HG02943 (cell line): ENCODE measurements around the gene ZRANB3.
"Not testable (repeated sequence)": the region's sequence is repeated elsewhere in the genome, so short reads cannot be mapped to it uniquely, and the experiment has no call there.

Experiments
- ATAC-seq: cut with Tn5 transposase; IDR thresholded peaks from one replicate; pipeline ENCODE4 v1.9.1; 2021; ENCODE audit warnings: mild to moderate bottlenecking, low read depth, moderate library complexity; ENCODE audit not compliant: unreplicated experiment

Gene ZRANB3

GRCh38 chr2:135149251-135149650 is 381.8 kb downstream of the ZRANB3 start:
- ATAC-seq = no peak

GRCh38 chr2:135144343-135144742 is 386.7 kb downstream of the ZRANB3 start:
- no peak for ATAC-seq

DNA sequence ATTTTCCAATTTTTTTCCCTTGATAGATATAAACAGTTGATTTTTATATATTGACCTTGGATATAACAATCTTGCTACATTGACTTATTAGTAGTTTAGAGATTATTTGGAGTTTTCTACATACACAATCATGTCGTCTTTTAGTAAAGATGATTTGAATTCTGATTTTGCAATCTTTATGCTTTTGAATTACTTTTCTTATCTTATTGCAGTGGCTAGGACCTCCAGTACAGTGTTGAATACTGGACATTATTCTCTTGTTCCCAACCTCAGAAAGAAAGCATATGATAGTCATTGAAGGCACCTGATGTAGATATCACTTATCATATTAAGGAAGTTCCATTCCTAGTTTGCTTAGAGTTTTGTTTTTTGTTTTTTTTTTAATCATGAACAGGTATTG is 388.7 kb downstream of the ZRANB3 start:
- ATAC-seq = no peak

DNA sequence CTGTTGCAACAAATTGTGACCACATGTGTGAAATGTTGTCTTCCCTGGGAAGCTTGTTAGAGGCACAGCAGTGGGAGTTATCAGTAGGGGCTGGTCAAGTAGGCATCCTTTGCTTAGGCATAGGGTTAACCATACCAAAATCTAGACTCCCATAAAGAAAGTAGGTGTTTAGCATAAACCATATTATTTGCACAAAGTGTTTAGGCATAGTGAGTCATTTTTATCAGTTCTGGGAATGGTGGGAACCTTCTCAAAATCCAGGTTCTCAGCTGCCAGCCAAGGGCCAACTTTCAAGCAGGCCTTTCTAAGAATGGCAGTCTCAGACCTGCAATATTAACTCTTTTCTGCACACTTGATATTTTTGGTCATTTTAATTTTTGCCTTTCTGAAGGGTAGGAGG is 390.4 kb downstream of the ZRANB3 start:
- ATAC-seq = no peak

GRCh38 chr2:135132314-135132713 is 398.7 kb downstream of the ZRANB3 start:
- no peak for ATAC-seq

GRCh38 chr2:135130751-135131150 is 400.3 kb downstream of the ZRANB3 start:
- ATAC-seq = no peak

GRCh38 chr2:135125940-135126339 is 405.1 kb downstream of the ZRANB3 start:
- no peak for ATAC-seq

GRCh38 chr2:135124924-135125886 is 405.8 kb downstream of the ZRANB3 start:
- no peak for ATAC-seq

DNA sequence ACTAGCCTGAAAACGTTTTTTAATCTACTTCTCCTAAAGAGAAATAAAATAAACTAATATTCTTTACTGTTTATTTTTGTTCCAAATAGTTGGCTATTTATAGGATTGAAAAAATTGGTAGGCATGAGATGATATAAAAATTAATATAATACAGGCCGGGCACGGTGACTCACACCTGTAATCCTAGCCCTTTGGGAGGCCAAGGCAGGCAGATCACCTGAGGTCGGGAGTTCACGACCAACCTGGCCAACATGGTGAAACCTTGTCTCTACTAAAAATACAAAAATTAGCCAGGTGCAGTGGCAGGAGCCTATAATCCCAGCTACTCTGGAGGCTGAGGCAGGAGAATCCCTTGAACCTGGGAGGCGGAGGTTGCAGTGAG is 409.4 kb downstream of the ZRANB3 start:
- not testable (repeated sequence) for ATAC-seq

DNA sequence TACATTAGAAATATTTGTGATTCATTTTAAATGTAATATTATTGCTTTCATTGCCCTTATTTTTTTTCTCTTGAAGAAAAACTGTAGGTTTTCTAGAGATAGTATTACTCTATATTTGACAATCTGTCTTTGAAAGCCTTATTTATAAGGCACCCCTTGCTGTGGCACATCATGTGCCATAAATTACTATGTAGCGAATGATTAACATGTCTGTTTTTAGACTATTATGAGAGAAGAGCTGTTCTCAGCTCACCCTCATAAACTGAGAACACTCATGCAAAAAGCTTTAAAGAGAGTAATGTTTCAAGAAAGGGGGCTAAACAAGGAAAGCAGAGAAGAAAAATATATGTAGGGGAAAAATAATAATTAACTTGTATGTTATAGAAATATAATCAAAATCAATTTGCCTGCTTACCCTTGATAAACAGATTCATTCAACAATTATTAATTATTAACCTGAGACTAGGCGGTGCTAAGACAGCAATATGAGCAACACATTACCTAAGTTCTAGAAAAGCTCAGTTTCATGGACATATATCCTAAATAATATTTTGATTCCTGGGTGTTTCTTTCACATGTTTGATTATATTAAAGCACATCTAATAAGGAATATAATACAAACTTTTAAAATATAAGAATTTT is 409.9 kb downstream of the ZRANB3 start:
- ATAC-seq = no peak

GRCh38 chr2:135119582-135119981 is 411.4 kb downstream of the ZRANB3 start:
- ATAC-seq = no peak

GRCh38 chr2:135113322-135113721 is 417.7 kb downstream of the ZRANB3 start:
- no peak for ATAC-seq

- ATAC-seq = not testable (repeated sequence)
These were observed 425.3 kb downstream of the ZRANB3 start for GRCh38 chr2:135105513-135106316.

DNA sequence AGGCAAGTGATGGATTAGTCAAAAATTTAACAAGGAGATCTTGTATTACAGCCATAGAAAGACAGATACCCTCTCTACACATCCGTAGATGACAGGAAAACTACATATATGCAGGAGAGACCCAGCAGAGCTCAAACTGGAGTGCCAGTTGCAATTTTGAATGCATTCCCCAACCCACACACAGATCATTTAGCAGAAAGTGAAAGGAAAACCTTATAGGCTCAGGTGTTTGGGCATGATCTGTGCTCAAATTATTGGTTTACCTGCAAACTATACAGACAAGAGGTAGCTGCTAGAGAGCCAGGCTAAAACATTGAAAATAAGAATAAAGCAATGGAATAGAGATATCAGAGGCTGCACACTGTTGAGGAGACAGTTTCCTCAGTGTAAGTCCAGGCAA is 427.2 kb downstream of the ZRANB3 start:
- no peak for ATAC-seq

DNA sequence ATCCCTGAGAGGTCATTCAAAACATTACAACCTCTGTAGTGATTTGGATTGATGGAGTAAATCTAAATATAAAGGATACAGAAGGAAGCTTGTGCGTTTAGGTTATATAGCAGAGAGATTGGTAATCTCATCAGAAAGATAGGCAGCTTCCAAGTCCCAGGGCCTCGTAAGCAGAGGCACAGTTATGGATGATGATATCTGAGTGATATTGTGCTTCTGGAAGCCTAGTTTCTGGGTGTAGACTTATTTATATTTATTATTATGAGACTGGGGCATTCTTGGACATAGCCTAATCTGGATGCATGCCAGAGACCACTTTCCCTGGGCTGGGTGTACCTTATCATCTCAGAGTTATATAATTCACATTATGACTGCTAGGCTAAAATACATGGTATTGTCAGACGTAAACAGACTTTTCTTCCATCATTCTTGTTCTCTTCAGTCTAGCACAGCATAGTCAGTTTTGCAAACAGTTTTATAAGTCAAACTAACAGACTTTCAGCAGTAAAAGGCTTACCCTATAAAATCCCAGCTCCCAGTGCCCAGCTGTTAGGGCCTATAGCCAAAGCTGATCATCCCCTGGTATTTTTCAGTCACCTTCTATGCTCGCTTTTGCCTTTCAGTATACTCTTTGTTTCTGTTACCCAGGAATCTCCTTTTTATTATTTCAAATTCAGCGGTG is 431.1 kb downstream of the ZRANB3 start:
- ATAC-seq = no peak

- no peak for ATAC-seq
These were observed 433.3 kb downstream of the ZRANB3 start for GRCh38 chr2:135097532-135098231.

DNA sequence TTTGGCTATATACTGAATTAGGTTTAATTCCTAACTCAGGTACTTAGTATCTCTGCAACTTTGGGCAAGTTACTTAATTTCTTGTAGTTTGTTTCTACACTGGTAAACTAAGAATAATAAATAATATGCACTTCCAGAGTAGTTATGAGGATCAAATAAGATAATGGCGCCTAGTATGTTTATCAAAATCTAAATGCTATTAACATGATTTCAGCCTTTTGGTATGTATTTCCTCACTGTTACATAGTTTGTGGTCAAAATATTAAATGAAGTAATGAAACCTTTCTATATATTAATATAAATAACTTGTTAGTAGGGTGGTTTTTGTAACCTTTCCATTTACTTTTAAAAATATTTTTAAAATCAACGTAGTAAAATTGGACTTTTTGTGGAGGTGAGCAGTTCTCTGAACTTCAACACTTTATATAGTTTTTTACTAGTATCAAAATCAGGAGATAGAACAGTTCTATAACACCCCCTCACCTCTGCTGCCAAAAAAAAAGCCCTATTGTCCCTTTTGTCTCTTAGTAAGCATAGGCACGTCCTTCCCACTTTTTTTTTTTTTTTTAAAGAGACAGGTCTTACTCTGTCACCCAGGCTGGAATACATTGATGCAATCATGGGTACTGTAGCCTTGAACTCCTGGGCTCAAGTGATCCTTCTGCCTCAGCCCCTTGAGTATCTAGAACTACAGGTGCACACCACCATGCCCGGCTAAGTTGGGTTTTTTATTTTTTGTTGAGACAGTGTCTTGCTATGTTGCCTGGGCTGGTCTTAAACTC is 434.2 kb downstream of the ZRANB3 start:
- no peak for ATAC-seq

- ATAC-seq = no peak
These were observed 435.4 kb downstream of the ZRANB3 start for GRCh38 chr2:135095591-135095990.

- ATAC-seq = no peak
These were observed 436.5 kb downstream of the ZRANB3 start for GRCh38 chr2:135094508-135094907.
